ENCODE data around the gene CELSR1. TPM values are rescaled to one million over a fixed set of nuclear protein-coding genes. Genes with fewer than 3 reads are reported as not detected.

Gene CELSR1
- total RNA-seq, 1 donor from 2014 or later, result 27.9 TPM

DNA sequence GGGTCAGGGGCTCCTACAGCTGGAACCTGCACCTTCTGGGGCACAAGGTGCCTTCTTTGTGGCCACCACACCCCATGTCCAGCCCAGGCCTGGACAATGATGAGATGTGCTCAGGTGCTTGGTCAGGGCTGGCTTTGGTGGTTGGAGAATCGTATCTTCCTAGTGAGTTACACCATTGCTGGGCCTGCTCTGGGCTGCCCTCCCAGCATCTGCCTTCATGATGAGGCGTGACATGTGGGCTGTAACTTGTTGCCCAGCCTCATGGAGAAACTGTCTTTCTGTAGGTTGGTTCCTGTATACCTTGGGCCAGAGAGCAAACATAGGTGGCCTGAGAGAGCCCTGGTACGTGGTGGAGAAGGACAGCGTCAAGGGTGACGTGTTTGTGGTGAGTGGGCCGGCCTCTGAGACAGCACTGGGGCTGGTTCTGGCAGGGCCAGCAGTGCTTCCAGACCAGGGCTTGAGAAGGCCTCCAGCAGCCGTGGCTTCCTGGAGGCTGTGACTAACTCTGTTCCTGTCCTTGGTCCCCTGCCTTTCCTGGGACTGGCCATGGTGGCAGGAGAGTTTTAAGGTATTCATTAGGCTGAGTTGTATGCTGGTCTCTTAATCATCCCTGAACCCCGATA, 183.8 kb downstream of the CELSR1 start:
- TF ChIP-seq, protein P1, sequence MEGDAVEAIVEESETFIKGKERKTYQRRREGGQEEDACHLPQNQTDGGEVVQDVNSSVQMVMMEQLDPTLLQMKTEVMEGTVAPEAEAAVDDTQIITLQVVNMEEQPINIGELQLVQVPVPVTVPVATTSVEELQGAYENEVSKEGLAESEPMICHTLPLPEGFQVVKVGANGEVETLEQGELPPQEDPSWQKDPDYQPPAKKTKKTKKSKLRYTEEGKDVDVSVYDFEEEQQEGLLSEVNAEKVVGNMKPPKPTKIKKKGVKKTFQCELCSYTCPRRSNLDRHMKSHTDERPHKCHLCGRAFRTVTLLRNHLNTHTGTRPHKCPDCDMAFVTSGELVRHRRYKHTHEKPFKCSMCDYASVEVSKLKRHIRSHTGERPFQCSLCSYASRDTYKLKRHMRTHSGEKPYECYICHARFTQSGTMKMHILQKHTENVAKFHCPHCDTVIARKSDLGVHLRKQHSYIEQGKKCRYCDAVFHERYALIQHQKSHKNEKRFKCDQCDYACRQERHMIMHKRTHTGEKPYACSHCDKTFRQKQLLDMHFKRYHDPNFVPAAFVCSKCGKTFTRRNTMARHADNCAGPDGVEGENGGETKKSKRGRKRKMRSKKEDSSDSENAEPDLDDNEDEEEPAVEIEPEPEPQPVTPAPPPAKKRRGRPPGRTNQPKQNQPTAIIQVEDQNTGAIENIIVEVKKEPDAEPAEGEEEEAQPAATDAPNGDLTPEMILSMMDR (IDR thresholded peaks at IDR 0.05), result no peak
- Mint-ChIP-seq H3K27me3 (ENCODE audit: low read depth) (no peaks in the 10 kb centered on the region), H3K9me3 (ENCODE audit: low read depth) (no peaks in the 10 kb centered on the region), H3K27ac (ENCODE audit: unreplicated experiment) (no peak overlapping the region), H3K4me3 (ENCODE audit: unreplicated experiment) (no peak overlapping the region), H3K36me3 (ENCODE audit: low read depth) (peaks cover 25% of the 10 kb centered on the region), H3K4me1 (ENCODE audit: low read depth) (peaks cover 12% of the 10 kb centered on the region)
- peak; percentile 59 for DNase-seq (ENCODE audit: low spot score)

DNA sequence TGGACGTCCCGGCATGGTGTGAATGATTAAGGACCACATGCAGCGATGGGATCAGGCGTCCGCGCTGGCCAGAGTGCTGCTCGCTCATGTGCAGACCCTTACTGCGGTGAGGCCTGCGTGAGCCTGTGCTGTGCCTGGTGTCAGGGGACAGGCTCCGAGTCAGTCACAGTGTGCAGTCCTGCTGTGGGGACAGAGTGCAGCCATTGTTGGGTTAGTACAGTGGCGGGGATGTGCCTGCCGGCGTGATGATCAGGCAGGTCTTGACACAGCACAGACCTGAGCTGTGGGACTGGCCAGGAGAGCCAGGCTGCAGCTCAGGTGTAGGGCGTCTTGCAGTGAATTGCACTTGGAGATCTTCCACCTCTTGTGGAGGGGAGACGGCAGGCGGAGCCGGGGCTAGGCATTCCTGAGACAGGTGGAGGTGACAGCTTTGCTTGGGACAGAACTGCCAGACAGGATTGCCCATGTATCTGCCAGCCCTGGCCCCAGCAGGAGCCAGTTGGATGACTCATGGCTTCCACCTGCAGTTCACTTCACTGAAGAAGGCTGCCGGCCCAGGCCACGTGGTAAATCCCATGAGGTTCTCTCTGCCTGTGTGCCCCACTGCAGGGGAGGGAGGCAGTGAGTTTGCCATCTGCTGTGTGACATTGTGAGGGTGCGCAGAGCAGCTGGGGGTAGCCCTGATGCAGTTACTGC, 184.6 kb downstream of the CELSR1 start:
- TF ChIP-seq, protein P1 (IDR thresholded peaks at IDR 0.05), result no peak
- no peaks in the 10 kb centered on the region for H3K9me3 Mint-ChIP-seq (ENCODE audit: low read depth)
- no peak overlapping the region for H3K4me3 Mint-ChIP-seq (ENCODE audit: unreplicated experiment)
- H3K4me1 Mint-ChIP-seq (ENCODE audit: low read depth), result peaks cover 12% of the 10 kb centered on the region
- H3K36me3 Mint-ChIP-seq (ENCODE audit: low read depth), result peaks cover 29% of the 10 kb centered on the region
- H3K27me3 Mint-ChIP-seq (ENCODE audit: low read depth), result no peaks in the 10 kb centered on the region
- H3K27ac Mint-ChIP-seq (ENCODE audit: unreplicated experiment), result no peak overlapping the region
- DNase-seq (ENCODE audit: low spot score), result peak; percentile 76

DNA sequence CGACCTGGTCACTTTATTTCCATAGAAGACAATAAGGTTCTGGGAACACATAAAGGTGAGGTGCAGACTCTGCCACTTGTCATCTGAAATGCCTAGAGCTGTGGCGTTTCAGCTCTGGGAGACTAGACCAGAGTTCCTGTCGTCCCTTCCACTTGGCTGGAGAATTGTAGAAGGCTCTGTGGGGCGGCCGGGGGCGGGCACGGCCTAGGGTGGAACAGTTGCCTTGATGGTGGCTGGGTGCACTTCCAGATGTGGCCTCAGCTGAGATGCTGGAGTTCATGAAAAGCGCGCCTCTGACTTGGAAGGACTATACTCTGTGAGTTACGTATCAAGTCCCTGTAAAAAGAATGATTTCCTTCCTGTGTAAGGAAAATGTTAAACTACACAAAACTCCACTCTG, 185.1 kb downstream of the CELSR1 start:
- Mint-ChIP-seq H3K27ac (ENCODE audit: unreplicated experiment) (peak overlapping the region; percentile 22), H3K9me3 (ENCODE audit: low read depth) (no peaks in the 10 kb centered on the region), H3K36me3 (ENCODE audit: low read depth) (peaks cover 29% of the 10 kb centered on the region), H3K4me3 (ENCODE audit: unreplicated experiment) (no peak overlapping the region), H3K4me1 (ENCODE audit: low read depth) (peaks cover 12% of the 10 kb centered on the region), H3K27me3 (ENCODE audit: low read depth) (no peaks in the 10 kb centered on the region)
- peak; percentile 38 for DNase-seq (ENCODE audit: low spot score)
- TF ChIP-seq, protein P1 (IDR thresholded peaks at IDR 0.05), result no peak

DNA sequence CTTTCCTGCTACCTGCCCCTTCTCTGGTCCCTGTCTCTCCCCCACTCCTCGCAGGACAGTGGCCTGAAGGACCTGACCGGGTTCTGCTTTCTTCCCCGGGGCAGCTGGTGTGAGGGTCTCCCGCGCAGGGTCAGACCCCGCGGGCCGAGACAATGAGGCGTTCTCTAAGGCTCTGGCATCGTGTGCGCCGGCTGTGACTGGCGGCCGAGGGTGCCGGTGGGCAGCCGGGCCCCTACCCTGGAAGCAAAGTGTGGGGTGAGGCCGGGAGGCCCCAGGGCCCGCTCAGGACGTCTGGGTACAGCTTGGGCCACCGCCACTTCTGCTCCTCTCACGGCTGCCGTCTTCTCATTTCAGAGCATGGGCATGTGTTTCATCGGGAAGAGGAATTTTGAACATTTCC, 185.7 kb downstream of the CELSR1 start:
- Mint-ChIP-seq H3K4me3 (ENCODE audit: unreplicated experiment) (no peak overlapping the region), H3K4me1 (ENCODE audit: low read depth) (peaks cover 12% of the 10 kb centered on the region), H3K36me3 (ENCODE audit: low read depth) (peaks cover 31% of the 10 kb centered on the region), H3K9me3 (ENCODE audit: low read depth) (no peaks in the 10 kb centered on the region), H3K27me3 (ENCODE audit: low read depth) (no peaks in the 10 kb centered on the region), H3K27ac (ENCODE audit: unreplicated experiment) (no peak overlapping the region)
- TF ChIP-seq, protein P1 (IDR thresholded peaks at IDR 0.05), result no peak
- DNase-seq (ENCODE audit: low spot score), result peak; percentile 55

DNA sequence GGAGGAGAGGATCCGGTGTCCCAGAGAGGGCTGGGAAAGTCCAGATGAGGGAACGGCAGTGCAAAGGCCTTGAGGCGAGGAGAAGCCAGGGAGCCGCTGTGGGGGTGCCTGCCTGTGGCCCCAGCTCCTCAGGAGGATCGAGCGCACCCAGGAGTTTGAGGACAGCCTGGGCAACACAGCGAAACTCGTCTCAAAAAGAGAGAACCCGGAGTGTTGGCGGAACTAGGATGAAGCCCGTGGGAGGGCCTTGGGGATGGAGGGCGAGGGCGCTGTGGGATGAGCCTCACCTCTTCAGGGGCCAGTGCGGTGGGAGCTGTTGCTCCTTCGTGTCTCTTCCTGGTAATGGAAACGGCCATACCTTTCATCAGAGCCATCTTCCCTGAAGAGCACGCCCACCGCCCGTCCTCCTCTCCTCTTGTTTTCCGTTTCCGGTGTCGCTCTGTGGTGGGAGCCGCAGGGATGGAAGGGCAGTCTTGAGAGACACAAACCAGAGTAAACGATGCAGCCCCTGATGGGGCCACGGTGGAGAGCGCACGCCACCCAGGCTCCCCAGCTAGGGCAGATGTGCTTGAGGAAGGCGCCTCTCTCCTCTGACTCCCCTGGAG, 186.2 kb downstream of the CELSR1 start:
- DNase-seq (ENCODE audit: low spot score), result peak; percentile 72
- Mint-ChIP-seq H3K4me1 (ENCODE audit: low read depth) (peaks cover 12% of the 10 kb centered on the region), H3K36me3 (ENCODE audit: low read depth) (peaks cover 36% of the 10 kb centered on the region), H3K9me3 (ENCODE audit: low read depth) (no peaks in the 10 kb centered on the region), H3K4me3 (ENCODE audit: unreplicated experiment) (no peak overlapping the region), H3K27me3 (ENCODE audit: low read depth) (no peaks in the 10 kb centered on the region), H3K27ac (ENCODE audit: unreplicated experiment) (no peak overlapping the region)
- TF ChIP-seq, protein P1 (IDR thresholded peaks at IDR 0.05), result no peak
